Osteocyte (in vitro differentiated cells): ENCODE results near the gene DDX24. TPM values are rescaled to one million over a fixed set of nuclear protein-coding genes. Genes with fewer than 3 reads are reported as not detected.
A peak's percentile ranks its signal among the peaks of the same experiment; 100 is the strongest.

Source experiments
- DNase-seq: peaks from one replicate; pipeline ENCODE4 v3.0.0; 2021; ENCODE audit warnings: mixed read lengths; ENCODE audit not compliant: unreplicated experiment; ENCODE audit errors: extremely low spot score
- H3K27ac Mint-ChIP-seq: one replicate; pipeline ENCODE4 v1.8.0; 2021; ENCODE audit warnings: mild to moderate bottlenecking, mixed read lengths; ENCODE audit not compliant: unreplicated experiment
- H3K27me3 Mint-ChIP-seq: one replicate; pipeline ENCODE4 v1.8.0; 2021; ENCODE audit warnings: mixed read lengths; ENCODE audit not compliant: unreplicated experiment
- H3K36me3 Mint-ChIP-seq: one replicate; pipeline ENCODE4 v1.8.0; 2021; ENCODE audit warnings: mixed read lengths; ENCODE audit not compliant: unreplicated experiment
- H3K4me1 Mint-ChIP-seq: one replicate; pipeline ENCODE4 v1.8.0; 2021; ENCODE audit warnings: mixed read lengths; ENCODE audit not compliant: unreplicated experiment
- H3K4me3 Mint-ChIP-seq: one replicate; pipeline ENCODE4 v1.8.0; 2021; ENCODE audit warnings: mild to moderate bottlenecking, moderate library complexity, mixed read lengths; ENCODE audit not compliant: unreplicated experiment
- H3K9me3 Mint-ChIP-seq: one replicate; pipeline ENCODE4 v1.8.0; 2021; ENCODE audit warnings: mixed read lengths; ENCODE audit not compliant: unreplicated experiment
- CTCF ChIP-seq: fragments of 200-600 bp; sonication (generic); IDR thresholded peaks from 2 replicates; pipeline ENCODE4 v1.5.0; 2021; ENCODE audit warnings: antibody characterized with exemption, mild to moderate bottlenecking, moderate library complexity
- total RNA-seq: library from RNA; stranded (reverse); gene quantifications from 2 replicates; pipeline ENCODE4 v1.2.1, GENCODE V29; 2021

The DDX24 gene
- total RNA-seq, 1 donor from 2014 or later: 167 TPM

- H3K4me3 Mint-ChIP-seq: no peak overlapping the region
- H3K36me3 Mint-ChIP-seq: no peaks in the 10 kb centered on the region
- TF ChIP-seq CTCF: no peak
- peak; percentile 51 for DNase-seq
- peaks cover 3% of the 10 kb centered on the region for H3K27me3 Mint-ChIP-seq
- H3K4me1 Mint-ChIP-seq: peaks cover 17% of the 10 kb centered on the region
- no peak overlapping the region for H3K27ac Mint-ChIP-seq
- H3K9me3 Mint-ChIP-seq: no peaks in the 10 kb centered on the region
These were observed 46.3 kb upstream of the DDX24 start for GRCh38 chr14:94127330-94127729.

GRCh38 chr14:94126800-94127199 is 45.8 kb upstream of the DDX24 start:
- no peaks in the 10 kb centered on the region for H3K36me3 Mint-ChIP-seq
- H3K4me3 Mint-ChIP-seq: no peak overlapping the region

GRCh38 chr14:94126419-94126677 is 45.3 kb upstream of the DDX24 start:
- no peak overlapping the region for H3K4me3 Mint-ChIP-seq
- no peaks in the 10 kb centered on the region for H3K36me3 Mint-ChIP-seq

More at GRCh38 chr14:94126800-94127199, 45.8 kb upstream of the DDX24 start:
- Mint-ChIP-seq H3K27me3 (no peaks in the 10 kb centered on the region), H3K4me1 (peaks cover 20% of the 10 kb centered on the region), H3K27ac (no peak overlapping the region), H3K9me3 (no peaks in the 10 kb centered on the region)
- DNase-seq: no peak
- TF ChIP-seq CTCF: no peak

GRCh38 chr14:94125659-94126418 is 44.8 kb upstream of the DDX24 start:
- DNase-seq: peak; percentile 71

More at GRCh38 chr14:94126419-94126677, 45.3 kb upstream of the DDX24 start:
- no peaks in the 10 kb centered on the region for H3K9me3 Mint-ChIP-seq
- H3K4me1 Mint-ChIP-seq: peaks cover 24% of the 10 kb centered on the region
- DNase-seq: no peak
- TF ChIP-seq CTCF: no peak
- no peak overlapping the region for H3K27ac Mint-ChIP-seq
- no peaks in the 10 kb centered on the region for H3K27me3 Mint-ChIP-seq

More at GRCh38 chr14:94125659-94126418, 44.8 kb upstream of the DDX24 start:
- peaks cover 2% of the 10 kb centered on the region for H3K9me3 Mint-ChIP-seq
- no peaks in the 10 kb centered on the region for H3K27me3 Mint-ChIP-seq
- TF ChIP-seq CTCF: no peak
- H3K27ac Mint-ChIP-seq: no peak overlapping the region
- H3K4me3 Mint-ChIP-seq: no peak overlapping the region
- H3K36me3 Mint-ChIP-seq: no peaks in the 10 kb centered on the region
- H3K4me1 Mint-ChIP-seq: peaks cover 29% of the 10 kb centered on the region
